Small intestine (tissue), 7 donors: ENCODE measurements around the gene NCAN. TPM values are rescaled to one million over a fixed set of nuclear protein-coding genes. Genes with fewer than 3 reads are reported as not detected.
"Not testable (repeated sequence)": the region's sequence is repeated elsewhere in the genome, so short reads cannot be mapped to it uniquely, and the experiment has no call there.

Source experiments
- DNase-seq, 2 donors: peaks; one replicate each; pipeline versions ENCODE4 v3.0.0 to v3.0.0-alpha.2; 2013
- FAIRE-seq: peaks from 2 replicates; lab custom pipeline; 2012; peaks lifted over from hg19 to GRCh38; lab: Jason Lieb, UNC
- H3K27ac ChIP-seq, 3 donors: one replicate each; pipeline ENCODE4 v1.5.1; 2013; ENCODE audit warnings: low read length in 2 of 3, mild to moderate bottlenecking in 2 of 3, control low read depth in 1 of 3, inconsistent platforms in 1 of 3, low read depth in 1 of 3, moderate library complexity in 1 of 3
- H3K27me3 ChIP-seq, 3 donors: one replicate each; pipeline ENCODE4 v1.6.1; 2013; ENCODE audit warnings: low read length in 3 of 3, inconsistent platforms in 1 of 3; ENCODE audit not compliant: control insufficient read depth in 3 of 3, insufficient read depth in 3 of 3
- H3K36me3 ChIP-seq, 3 donors: one replicate each; pipeline ENCODE4 v1.6.1; 2013; ENCODE audit warnings: low read length in 3 of 3, inconsistent platforms in 1 of 3, low read depth in 1 of 3, mild to moderate bottlenecking in 1 of 3, moderate library complexity in 1 of 3; ENCODE audit not compliant: control insufficient read depth in 3 of 3, insufficient read depth in 2 of 3
- H3K4me1 ChIP-seq, 3 donors: one replicate each; pipeline ENCODE4 v1.6.1; 2013; ENCODE audit warnings: low read length in 2 of 3, inconsistent platforms in 1 of 3, low read depth in 1 of 3, mild to moderate bottlenecking in 1 of 3, moderate library complexity in 1 of 3; ENCODE audit not compliant: control insufficient read depth in 3 of 3, insufficient read depth in 2 of 3
- H3K4me3 ChIP-seq, 3 donors: one replicate each; pipeline ENCODE4 v1.5.1; 2013; ENCODE audit warnings: low read length in 3 of 3, control low read depth in 1 of 3, inconsistent platforms in 1 of 3, low read depth in 1 of 3, mild to moderate bottlenecking in 1 of 3, moderate library complexity in 1 of 3
- H3K9me3 ChIP-seq, 2 donors: one replicate each; pipeline ENCODE4 v1.6.1; 2013; ENCODE audit warnings: low read depth in 1 of 2, low read length in 1 of 2; ENCODE audit not compliant: control insufficient read depth in 2 of 2, insufficient read depth in 1 of 2
- WGBS, 3 donors: extraction: QIAGEN DNeasy Blood & Tissue Kit; methylation state at CpG; one replicate each; pipeline ENCODE4 v1.1.7; 2013; 5-methylcytosine and 5-hydroxymethylcytosine counted together
- polyA plus RNA-seq, 4 donors: library from polyadenylated mRNA; stranded (reverse) in 3 of 4; unstranded in 1 of 4; fragments of 200-250 nt in 3 of 4; fragments of 120-200 nt in 1 of 4; gene quantifications; one replicate each; pipeline versions ENCODE4 v1.2.1 to v1.2.3, GENCODE V29; 2013
- donor health status: healthy with polysubstance abuse.
- donor health status: control.
- donor health status: control.
- donor health status: Bipolar disorder and iron deficiency.
- donor health status: healthy.

Gene NCAN
- polyA plus RNA-seq, 4 donors, result 0.03 to 0.27 (median 0.16) TPM; not detected in 1

- Histone ChIP-seq H3K4me3 (no peak overlapping the region), H3K4me1 (no peaks in the 10 kb centered on the region), H3K27me3 (peaks cover 10 to 52% (median 20%) of the 10 kb centered on the region in 3 donors), H3K9me3 (no peaks in the 10 kb centered on the region), H3K27ac (no peak overlapping the region), H3K36me3 (no peaks in the 10 kb centered on the region)
- WGBS, 3 donors, result 5 to 6% (median 5%) methylated on average over 5 of the region's 5 CpGs
- DNase-seq (no peak), FAIRE-seq (no peak)
Measured at GRCh38 chr19:19214159-19214490, 2.4 kb downstream of the NCAN start.

DNA sequence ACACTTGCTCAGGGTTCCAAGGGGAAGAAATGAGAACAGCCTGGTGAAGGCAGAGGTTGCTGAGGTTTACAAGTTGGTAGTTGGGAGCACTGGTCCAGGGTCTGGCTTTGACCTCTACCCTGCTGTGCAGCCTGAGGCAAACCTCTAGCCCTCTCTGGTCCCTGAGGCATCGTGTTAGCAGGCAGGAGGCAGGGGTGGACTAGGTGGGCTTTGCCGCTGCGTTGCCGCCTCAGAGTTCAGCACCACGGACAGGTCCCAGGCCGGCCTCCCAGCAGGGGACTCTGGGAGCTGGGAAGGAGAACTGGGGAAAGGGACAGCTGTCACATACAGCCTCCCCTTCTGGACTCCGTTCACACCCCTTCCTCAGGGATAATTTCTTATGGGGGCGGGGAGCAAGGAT, 3.1 kb downstream of the NCAN start:
- Histone ChIP-seq H3K27me3 (peaks cover 10 to 50% (median 19%) of the 10 kb centered on the region in 3 donors), H3K27ac (no peak overlapping the region), H3K36me3 (no peaks in the 10 kb centered on the region), H3K4me1 (no peaks in the 10 kb centered on the region), H3K4me3 (no peak overlapping the region), H3K9me3 (no peaks in the 10 kb centered on the region)
- DNase-seq (peak in 1 of 2 donors; percentile 69), FAIRE-seq (no peak)
- 2 to 3% (median 3%) methylated on average over 8 of the region's 8 CpGs for WGBS, 3 donors

DNA sequence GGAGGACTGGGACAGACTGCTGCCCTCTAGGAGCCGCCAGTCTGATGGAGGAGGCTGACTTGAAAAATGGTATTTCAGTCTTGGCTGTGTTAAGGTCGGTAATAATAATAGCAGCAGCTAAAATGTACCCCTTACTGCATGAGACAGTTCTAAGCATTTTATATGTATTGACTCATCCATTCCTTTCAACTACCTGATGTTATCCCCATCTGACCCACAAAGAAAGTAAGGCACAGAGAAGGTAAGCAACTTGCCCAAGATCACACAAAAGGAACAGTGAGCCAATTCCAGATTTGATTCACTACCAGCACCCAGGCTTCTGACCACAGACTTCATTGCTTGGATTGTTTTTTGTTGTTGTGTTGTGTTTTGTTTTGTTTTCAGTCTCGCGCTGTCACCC, 4.0 kb downstream of the NCAN start:
- no peaks in the 10 kb centered on the region for H3K9me3 ChIP-seq
- H3K4me3 ChIP-seq, result no peak overlapping the region
- 68 to 71% (median 70%) methylated on average over 4 of the region's 4 CpGs for WGBS, 3 donors
- H3K36me3 ChIP-seq, result no peaks in the 10 kb centered on the region
- DNase-seq (no peak), FAIRE-seq (no peak)
- H3K4me1 ChIP-seq, result no peaks in the 10 kb centered on the region
- H3K27me3 ChIP-seq, result peaks cover 10 to 46% (median 16%) of the 10 kb centered on the region in 3 donors
- no peak overlapping the region for H3K27ac ChIP-seq

- no peaks in the 10 kb centered on the region for H3K4me1 ChIP-seq
- H3K27me3 ChIP-seq, result peaks cover 9 to 35% (median 10%) of the 10 kb centered on the region in 3 donors
- no peak for FAIRE-seq
- H3K36me3 ChIP-seq, result no peaks in the 10 kb centered on the region
- H3K27ac ChIP-seq, result no peak overlapping the region
- H3K4me3 ChIP-seq, result no peak overlapping the region
- no peak for DNase-seq
- no peaks in the 10 kb centered on the region for H3K9me3 ChIP-seq
- 49 to 58% (median 50%) methylated on average over 4 of the region's 4 CpGs for WGBS, 3 donors
Measured at GRCh38 chr19:19217099-19217498, 5.3 kb downstream of the NCAN start.

DNA sequence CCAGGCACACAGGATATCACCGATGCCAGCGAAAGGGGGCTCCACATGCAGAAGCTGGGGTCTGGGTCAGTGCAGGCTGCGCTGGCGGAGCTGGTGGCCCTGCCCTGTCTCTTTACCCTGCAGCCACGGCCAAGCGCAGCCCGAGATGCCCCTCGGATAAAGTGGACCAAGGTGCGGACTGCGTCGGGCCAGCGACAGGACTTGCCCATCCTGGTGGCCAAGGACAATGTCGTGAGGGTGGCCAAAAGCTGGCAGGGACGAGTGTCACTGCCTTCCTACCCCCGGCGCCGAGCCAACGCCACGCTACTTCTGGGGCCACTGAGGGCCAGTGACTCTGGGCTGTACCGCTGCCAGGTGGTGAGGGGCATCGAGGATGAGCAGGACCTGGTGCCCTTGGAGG, 7.2 kb downstream of the NCAN start:
- no peaks in the 10 kb centered on the region for H3K4me1 ChIP-seq
- 83 to 89% (median 88%) methylated on average over 21 of the region's 21 CpGs for WGBS, 3 donors
- peaks cover 0 to 2% of the 10 kb centered on the region in 2 donors for H3K9me3 ChIP-seq
- FAIRE-seq, result no peak
- DNase-seq, result no peak
- no peak overlapping the region for H3K27ac ChIP-seq
- H3K4me3 ChIP-seq, result no peak overlapping the region
- peaks cover 0 to 22% (median under 1%) of the 10 kb centered on the region in 3 donors for H3K27me3 ChIP-seq
- H3K36me3 ChIP-seq, result no peaks in the 10 kb centered on the region

DNA sequence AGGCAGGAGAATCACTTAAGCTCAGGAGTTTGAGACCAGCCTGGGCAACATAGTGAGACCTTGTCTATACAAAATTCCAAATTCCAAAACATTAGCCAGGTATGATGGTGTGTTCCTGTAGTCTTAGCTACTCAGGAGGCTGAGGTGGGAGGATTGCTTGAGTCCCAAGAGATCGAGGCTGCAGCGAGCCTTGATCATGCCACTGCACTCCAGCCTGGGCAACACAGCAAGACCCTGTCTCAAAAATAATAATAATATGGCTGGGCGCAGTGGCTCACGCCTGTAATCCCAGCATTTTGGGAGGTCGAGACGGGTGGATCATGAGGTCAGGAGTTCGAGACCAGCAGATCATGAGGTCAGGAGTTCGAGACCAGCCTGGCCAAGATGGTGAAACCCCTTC, 9.2 kb downstream of the NCAN start:
- not testable (repeated sequence) for H3K36me3 ChIP-seq, DNase-seq, H3K4me3 ChIP-seq, H3K9me3 ChIP-seq, H3K4me1 ChIP-seq, FAIRE-seq, H3K27ac ChIP-seq
- peaks cover 0 to 18% (median 0%) of the 10 kb centered on the region in 3 donors for H3K27me3 ChIP-seq
- WGBS, 3 donors, result 73 to 80% (median 77%) methylated on average over 8 of the region's 8 CpGs

DNA sequence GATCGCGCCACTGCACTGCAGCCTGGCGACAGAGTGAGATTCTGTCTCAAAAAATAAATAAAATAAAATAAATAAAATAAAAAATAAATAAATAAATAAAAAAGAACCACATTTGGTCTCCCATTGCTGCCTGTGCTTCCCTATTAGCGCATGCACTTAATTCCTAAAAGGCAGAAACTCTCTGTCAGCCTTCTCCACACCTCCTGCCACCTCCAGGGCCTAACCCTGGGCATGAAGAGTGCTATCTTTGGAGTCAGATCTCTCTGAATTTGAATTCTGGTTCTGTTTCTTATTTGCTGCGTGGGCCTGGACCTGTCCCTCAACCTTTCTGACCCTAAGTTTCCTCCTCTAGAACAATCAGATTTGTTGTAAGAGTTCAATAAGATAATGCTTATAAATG, 11.3 kb downstream of the NCAN start:
- Histone ChIP-seq H3K4me3 (no peak overlapping the region), H3K9me3 (peaks cover 0 to 6% of the 10 kb centered on the region in 2 donors), H3K27ac (no peak overlapping the region), H3K27me3 (peaks cover 0 to 21% (median 2%) of the 10 kb centered on the region in 3 donors), H3K4me1 (no peaks in the 10 kb centered on the region), H3K36me3 (no peaks in the 10 kb centered on the region)
- no peak for FAIRE-seq
- DNase-seq, result no peak
- 80 to 93% (median 81%) methylated on average over 5 of the region's 5 CpGs for WGBS, 3 donors

- FAIRE-seq (no peak), DNase-seq (no peak)
- H3K27ac ChIP-seq, result no peak overlapping the region
- peaks cover 0 to 23% (median 2%) of the 10 kb centered on the region in 3 donors for H3K27me3 ChIP-seq
- no peaks in the 10 kb centered on the region for H3K36me3 ChIP-seq
- WGBS, 3 donors, result 32 to 64% (median 44%) methylated on average over 6 of the region's 6 CpGs
- no peaks in the 10 kb centered on the region for H3K4me1 ChIP-seq
- H3K9me3 ChIP-seq, result peaks cover 0 to 6% of the 10 kb centered on the region in 2 donors
- H3K4me3 ChIP-seq, result no peak overlapping the region
Measured at GRCh38 chr19:19223636-19224035, 11.9 kb downstream of the NCAN start.

GRCh38 chr19:19224150-19224851, 12.5 kb downstream of the NCAN start:
- no peaks in the 10 kb centered on the region for H3K4me1 ChIP-seq
- no peaks in the 10 kb centered on the region for H3K36me3 ChIP-seq
- FAIRE-seq (no peak), DNase-seq (no peak)
- H3K4me3 ChIP-seq, result no peak overlapping the region
- H3K27ac ChIP-seq, result no peak overlapping the region
- WGBS, 3 donors, result 67% methylated on average over 17 of the region's 17 CpGs
- peaks cover 0 to 23% (median 2%) of the 10 kb centered on the region in 3 donors for H3K27me3 ChIP-seq
- peaks cover 0 to 6% of the 10 kb centered on the region in 2 donors for H3K9me3 ChIP-seq
